Endodermal cell (in vitro differentiated cells): ENCODE results near the gene SORCS1. TPM values are rescaled to one million over a fixed set of nuclear protein-coding genes. Genes with fewer than 3 reads are reported as not detected.

Source experiments
- DNase-seq: peaks from one replicate; pipeline ENCODE4 v3.0.0-alpha.2; 2017
- H3K27ac ChIP-seq: 2 replicates; pipeline ENCODE4 v1.5.1; 2013; ENCODE audit warnings: mild to moderate bottlenecking, low read depth, low read length, moderate library complexity
- H3K27me3 ChIP-seq: 2 replicates; pipeline ENCODE4 v1.6.1; 2013; ENCODE audit warnings: mild to moderate bottlenecking, low read length, moderate library complexity; ENCODE audit not compliant: insufficient read depth, control insufficient read depth, poor library complexity, severe bottlenecking
- H3K36me3 ChIP-seq: 2 replicates; pipeline ENCODE4 v1.7.0; 2013; ENCODE audit warnings: mild to moderate bottlenecking, low read length, moderate library complexity; ENCODE audit not compliant: control insufficient read depth, insufficient read depth
- H3K4me1 ChIP-seq: one replicate; pipeline ENCODE4 v1.7.0; 2013; ENCODE audit warnings: low read length; ENCODE audit not compliant: control insufficient read depth, insufficient read depth
- H3K4me3 ChIP-seq: 2 replicates; pipeline ENCODE4 v1.5.1; 2013; ENCODE audit warnings: mild to moderate bottlenecking, low read length, moderate library complexity
- H3K9ac ChIP-seq: 2 replicates; pipeline ENCODE4 v1.6.1; 2013; ENCODE audit warnings: mild to moderate bottlenecking, low read length, moderate library complexity; ENCODE audit not compliant: poor library complexity, severe bottlenecking; ENCODE audit errors: extremely low read depth
- H3K9me3 ChIP-seq: 2 replicates; pipeline ENCODE4 v1.6.1; 2013; ENCODE audit warnings: mild to moderate bottlenecking, low read length, moderate library complexity; ENCODE audit not compliant: control insufficient read depth
- H3K27ac Mint-ChIP-seq: 2 replicates; pipeline ENCODE4 v1.8.0; 2020; ENCODE audit warnings: mixed read lengths
- H3K27me3 Mint-ChIP-seq: 2 replicates; pipeline ENCODE4 v1.8.0; 2021; ENCODE audit warnings: mild to moderate bottlenecking, mixed read lengths; ENCODE audit not compliant: insufficient read depth
- H3K36me3 Mint-ChIP-seq: 2 replicates; pipeline ENCODE4 v1.8.0; 2020; ENCODE audit warnings: low read depth, mixed read lengths
- H3K4me1 Mint-ChIP-seq: 2 replicates; pipeline ENCODE4 v1.8.0; 2020; ENCODE audit warnings: mixed read lengths
- H3K4me3 Mint-ChIP-seq: 2 replicates; pipeline ENCODE4 v1.8.0; 2020; ENCODE audit warnings: mild to moderate bottlenecking, moderate library complexity, mixed read lengths
- H3K9me3 Mint-ChIP-seq: 2 replicates; pipeline ENCODE4 v1.8.0; 2020; ENCODE audit warnings: mild to moderate bottlenecking, mixed read lengths
- CTCF ChIP-seq: fragments of 200-600 bp; sonication (generic); conservative IDR thresholded peaks from 2 replicates; pipeline ENCODE4 v1.5.0; 2021; ENCODE audit warnings: antibody characterized with exemption, mild to moderate bottlenecking
- WGBS, 2 experiments: methylation state at CpG; one replicate each; pipeline versions ENCODE4 v1.1.5 to v1.1.7; 2013; ENCODE audit warnings: missing lambda C conversion rate in 2 of 2, mixed read lengths in 1 of 2; ENCODE audit not compliant: insufficient coverage in 1 of 2, insufficient read length in 1 of 2; 5-methylcytosine and 5-hydroxymethylcytosine counted together
- total RNA-seq, 2 donors: library from RNA; stranded (reverse); fragmentation: NEBNext Ultra II Directional in 1 of 2; extraction: Animal tissue kit (Norgen Biotek cat#: 25700) in 1 of 2; gene quantifications; 2 replicates in 1 of 2; 3 replicates in 1 of 2; pipeline ENCODE4 v1.2.1, GENCODE V29; 2021

Gene SORCS1
- total RNA-seq, 2 donors from 2014 or later: 57.4 to 79.6 TPM

- no peaks in the 10 kb centered on the region for H3K36me3 Mint-ChIP-seq
- peaks cover 6% of the 10 kb centered on the region for H3K4me1 ChIP-seq
- H3K27ac ChIP-seq: no peak overlapping the region
- peaks cover 19% of the 10 kb centered on the region for H3K4me1 Mint-ChIP-seq
- DNase-seq: no peak
- H3K4me3 ChIP-seq: no peak overlapping the region
- no peak for TF ChIP-seq CTCF
- WGBS, 2 experiments: 96 to 100% methylated on average over 1 of the region's 1 CpG
- no peaks in the 10 kb centered on the region for H3K9me3 Mint-ChIP-seq
- H3K36me3 ChIP-seq: no peaks in the 10 kb centered on the region
- H3K9ac ChIP-seq: no peak overlapping the region
- H3K27me3 ChIP-seq: no peaks in the 10 kb centered on the region
- H3K9me3 ChIP-seq: no peaks in the 10 kb centered on the region
- H3K27ac Mint-ChIP-seq: no peak overlapping the region
- H3K4me3 Mint-ChIP-seq: no peak overlapping the region
- no peaks in the 10 kb centered on the region for H3K27me3 Mint-ChIP-seq
Measured at GRCh38 chr10:107051769-107052168, 112.7 kb downstream of the SORCS1 start.

- Histone ChIP-seq H3K36me3 (no peaks in the 10 kb centered on the region), H3K4me3 (no peak overlapping the region), H3K4me1 (no peaks in the 10 kb centered on the region), H3K9ac (no peak overlapping the region), H3K27ac (no peak overlapping the region), H3K9me3 (no peaks in the 10 kb centered on the region), H3K27me3 (no peaks in the 10 kb centered on the region)
- 76 to 77% methylated on average over 3 of the region's 3 CpGs for WGBS, 2 experiments
- peaks cover 5% of the 10 kb centered on the region for H3K4me1 Mint-ChIP-seq
- H3K27me3 Mint-ChIP-seq: no peaks in the 10 kb centered on the region
- peaks cover 3% of the 10 kb centered on the region for H3K36me3 Mint-ChIP-seq
- no peak overlapping the region for H3K27ac Mint-ChIP-seq
- TF ChIP-seq CTCF: no peak
- no peak overlapping the region for H3K4me3 Mint-ChIP-seq
- DNase-seq: no peak
- H3K9me3 Mint-ChIP-seq: no peaks in the 10 kb centered on the region
Measured at GRCh38 chr10:107043461-107043860, 121.0 kb downstream of the SORCS1 start.

- 94% methylated on average over 10 of the region's 10 CpGs; no CpG with 5 or more reads in 1 of the 2 experiments for WGBS, 2 experiments
- no peak overlapping the region for H3K4me3 Mint-ChIP-seq
- no peak overlapping the region for H3K9ac ChIP-seq
- no peak overlapping the region for H3K27ac Mint-ChIP-seq
- no peaks in the 10 kb centered on the region for H3K36me3 Mint-ChIP-seq
- no peak overlapping the region for H3K27ac ChIP-seq
- no peak for TF ChIP-seq CTCF
- H3K4me3 ChIP-seq: no peak overlapping the region
- no peaks in the 10 kb centered on the region for H3K9me3 Mint-ChIP-seq
- H3K36me3 ChIP-seq: peaks cover 5% of the 10 kb centered on the region
- no peak for DNase-seq
- H3K4me1 Mint-ChIP-seq: peaks cover 23% of the 10 kb centered on the region
- no peaks in the 10 kb centered on the region for H3K27me3 Mint-ChIP-seq
- H3K4me1 ChIP-seq: peaks cover 7% of the 10 kb centered on the region
- H3K27me3 ChIP-seq: no peaks in the 10 kb centered on the region
- H3K9me3 ChIP-seq: no peaks in the 10 kb centered on the region
Measured at GRCh38 chr10:107037192-107038122, 127.0 kb downstream of the SORCS1 start.
